Ovary (tissue), 3 donors: ENCODE measurements around the gene MAGI1.

Experiments used
- CTCF ChIP-seq, 3 donors: fragments of 450-650 bp in 2 of 3; fragments of 200-600 bp in 1 of 3; IDR thresholded peaks; one replicate each; pipeline versions ENCODE4 v1.5.1 to v1.8.0; 2016 to 2022; ENCODE audit warnings: antibody characterized with exemption in 3 of 3, mild to moderate bottlenecking in 1 of 3
- EP300 ChIP-seq: sonication (generic); formaldehyde crosslinking; IDR thresholded peaks from one replicate; pipeline ENCODE4 v1.6.1; 2017; ENCODE audit warnings: antibody characterized with exemption
- POLR2A ChIP-seq: fragments of 450-650 bp; IDR thresholded peaks from one replicate; pipeline ENCODE4 v1.6.1; 2017; ENCODE audit warnings: antibody characterized with exemption, mild to moderate bottlenecking, moderate library complexity
- donor health status: DM: no; HTN: no; CAD: no.

- TF ChIP-seq CTCF (IDR thresholded peaks at IDR 0.05): no peak
- TF ChIP-seq POLR2A: no peak
- no peak for TF ChIP-seq EP300
Observed at GRCh38 chr3:65623362-65623761, 415.4 kb downstream of the MAGI1 start.
